Neutrophil (primary cell): ENCODE data around the gene LIMD2.
A peak's percentile ranks its signal among the peaks of the same experiment; 100 is the strongest.

Experiments
- H3K27ac ChIP-seq: fragments of 200-600 bp; sonication (generic); 2 replicates; pipeline ENCODE4 v1.5.1; 2016; ENCODE audit warnings: mild to moderate bottlenecking, moderate library complexity
- H3K27me3 ChIP-seq: fragments of 200-600 bp; sonication (generic); 2 replicates; pipeline ENCODE4 v1.6.0; 2016; ENCODE audit warnings: mild to moderate bottlenecking
- H3K36me3 ChIP-seq: fragments of 200-600 bp; sonication (generic); 2 replicates; pipeline ENCODE4 v1.5.1; 2017
- H3K4me1 ChIP-seq, 2 experiments: fragments of 200-600 bp in 1 of 2; sonication (generic) in 1 of 2; 1 replicate in 1 of 2; 2 replicates in 1 of 2; pipeline versions ENCODE4 v1.5.1 to v1.6.1; 2013 to 2016; ENCODE audit warnings: low read depth in 1 of 2, low read length in 1 of 2, mild to moderate bottlenecking in 1 of 2, moderate library complexity in 1 of 2; ENCODE audit not compliant: control insufficient read depth in 1 of 2, insufficient read depth in 1 of 2
- H3K4me3 ChIP-seq, 2 experiments: fragments of 200-600 bp in 1 of 2; sonication (generic) in 1 of 2; 1 replicate in 1 of 2; 2 replicates in 1 of 2; pipeline ENCODE4 v1.5.1; 2013 to 2016; ENCODE audit warnings: low read depth in 1 of 2, low read length in 1 of 2, mild to moderate bottlenecking in 1 of 2, moderate library complexity in 1 of 2
- H3K9me3 ChIP-seq: fragments of 200-600 bp; sonication (generic); 2 replicates; pipeline ENCODE4 v1.5.1; 2016
- CTCF ChIP-seq: fragments of 200-600 bp; sonication (generic); IDR thresholded peaks from 2 replicates; pipeline ENCODE4 v1.5.1; 2016; ENCODE audit warnings: antibody characterized with exemption

LIMD2 gene

GRCh38 chr17:63692195-63692816 lies 7.6 kb downstream of the LIMD2 start:
- Histone ChIP-seq H3K27ac (peak overlapping the region; percentile 100), H3K27me3 (no peaks in the 10 kb centered on the region), H3K4me1 (peaks cover 14 to 16% of the 10 kb centered on the region in 2 experiments), H3K4me3 (no peak overlapping the region), H3K36me3 (peaks cover 96% of the 10 kb centered on the region), H3K9me3 (no peaks in the 10 kb centered on the region)
- no peak for TF ChIP-seq CTCF

- no peak overlapping the region for H3K4me3 ChIP-seq
- no peak overlapping the region for H3K27ac ChIP-seq
- H3K9me3 ChIP-seq = no peaks in the 10 kb centered on the region
- no peaks in the 10 kb centered on the region for H3K4me1 ChIP-seq
- peaks cover 94% of the 10 kb centered on the region for H3K36me3 ChIP-seq
- TF ChIP-seq CTCF = no peak
- no peaks in the 10 kb centered on the region for H3K27me3 ChIP-seq
These were observed 10.4 kb downstream of the LIMD2 start for GRCh38 chr17:63689479-63689878.

GRCh38 chr17:63688396-63689020 lies 11.4 kb downstream of the LIMD2 start:
- H3K9me3 ChIP-seq = no peaks in the 10 kb centered on the region
- H3K27me3 ChIP-seq = no peaks in the 10 kb centered on the region
- TF ChIP-seq CTCF = no peak
- no peaks in the 10 kb centered on the region for H3K4me1 ChIP-seq
- no peak overlapping the region for H3K4me3 ChIP-seq
- H3K27ac ChIP-seq = peak overlapping the region; percentile 4
- H3K36me3 ChIP-seq = peaks cover 94% of the 10 kb centered on the region

DNA sequence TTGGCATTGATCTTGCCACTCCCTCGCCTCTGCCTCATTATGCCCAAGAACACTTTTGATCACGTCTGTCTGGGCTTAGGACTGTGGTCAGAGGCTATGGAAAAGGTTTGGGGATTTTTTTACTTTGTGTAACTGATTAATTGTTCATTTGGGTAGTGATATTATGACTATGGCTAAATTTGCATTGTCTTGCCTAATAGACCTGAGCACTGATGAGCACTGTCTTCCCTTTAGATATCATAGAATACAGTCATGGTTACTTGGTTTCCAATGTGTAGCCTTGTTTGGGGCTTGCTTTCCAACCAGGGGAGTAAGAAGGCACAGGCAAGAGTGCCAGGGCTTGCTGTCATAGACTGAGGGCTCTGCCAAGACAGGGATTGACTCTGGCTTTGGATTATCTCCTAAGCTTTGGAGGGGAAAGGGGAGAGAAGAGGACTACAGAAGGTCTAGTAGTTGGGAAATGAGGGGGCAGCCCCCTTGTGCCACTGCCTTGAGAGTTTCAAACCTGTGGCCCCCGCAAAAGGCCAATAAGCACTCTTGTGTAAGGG lies 13.7 kb downstream of the LIMD2 start:
- TF ChIP-seq CTCF = no peak
- no peak overlapping the region for H3K4me3 ChIP-seq
- no peaks in the 10 kb centered on the region for H3K9me3 ChIP-seq
- peaks cover 94% of the 10 kb centered on the region for H3K36me3 ChIP-seq
- H3K4me1 ChIP-seq = peaks cover 12 to 13% of the 10 kb centered on the region in 2 experiments
- H3K27ac ChIP-seq = no peak overlapping the region
- H3K27me3 ChIP-seq = no peaks in the 10 kb centered on the region

- Histone ChIP-seq H3K9me3 (no peaks in the 10 kb centered on the region), H3K36me3 (peaks cover 94% of the 10 kb centered on the region), H3K4me3 (no peak overlapping the region), H3K27ac (no peak overlapping the region), H3K4me1 (peaks cover 12 to 13% of the 10 kb centered on the region in 2 experiments), H3K27me3 (no peaks in the 10 kb centered on the region)
- no peak for TF ChIP-seq CTCF
These were observed 14.3 kb downstream of the LIMD2 start for GRCh38 chr17:63685578-63685977.
